Sigmoid colon (tissue), 7 donors: ENCODE data around the gene KDM1B. TPM values are rescaled to one million over a fixed set of nuclear protein-coding genes. Genes with fewer than 3 reads are reported as not detected.

Source experiments
- DNase-seq: peaks from one replicate; pipeline ENCODE4 v3.0.0-alpha.2; 2019
- H3K27ac ChIP-seq, 4 donors: fragments of 200-600 bp; sonication (generic); one replicate each; pipeline ENCODE4 v1.5.1; 2016 to 2019; ENCODE audit warnings: mild to moderate bottlenecking in 1 of 4
- H3K27me3 ChIP-seq, 3 donors: fragments of 200-600 bp; sonication (generic); one replicate each; pipeline ENCODE4 v1.5.1; 2019; ENCODE audit warnings: mild to moderate bottlenecking in 1 of 3
- H3K36me3 ChIP-seq, 4 donors: fragments of 200-600 bp; sonication (generic); one replicate each; pipeline ENCODE4 v1.5.1; 2016 to 2019
- H3K4me1 ChIP-seq, 4 donors: fragments of 200-600 bp; sonication (generic); one replicate each; pipeline ENCODE4 v1.5.1; 2017 to 2019
- H3K4me3 ChIP-seq, 4 donors: fragments of 200-600 bp; sonication (generic); one replicate each; pipeline ENCODE4 v1.5.1; 2017 to 2019; ENCODE audit warnings: mild to moderate bottlenecking in 2 of 4, moderate library complexity in 1 of 4
- H3K9me3 ChIP-seq, 4 donors: fragments of 200-600 bp in 3 of 4; sonication (generic) in 3 of 4; one replicate each; pipeline versions ENCODE4 v1.5.1 to v1.6.1; 2013 to 2019
- CTCF ChIP-seq, 4 experiments: fragments of 450-650 bp in 3 of 4; fragments of 200-600 bp in 1 of 4; IDR thresholded peaks; one replicate each; pipeline ENCODE4 v1.5.1; 2016 to 2019; ENCODE audit warnings: antibody characterized with exemption in 4 of 4, mild to moderate bottlenecking in 3 of 4, moderate library complexity in 2 of 4
- EP300 ChIP-seq, 4 donors: sonication (generic); formaldehyde crosslinking; IDR thresholded peaks; one replicate each; pipeline ENCODE4 v1.6.1; 2017; ENCODE audit warnings: antibody characterized with exemption in 4 of 4
- POLR2A ChIP-seq, 2 donors: fragments of 450-650 bp; IDR thresholded peaks; one replicate each; pipeline ENCODE4 v1.6.1; 2016; ENCODE audit warnings: antibody characterized with exemption in 2 of 2, mild to moderate bottlenecking in 2 of 2, moderate library complexity in 2 of 2
- POLR2AphosphoS5 ChIP-seq, 4 donors: sonication (generic); formaldehyde crosslinking; IDR thresholded peaks; one replicate each; pipeline ENCODE4 v1.6.1; 2017; ENCODE audit warnings: antibody characterized with exemption in 4 of 4
- WGBS, 2 donors: extraction: QIAGEN DNeasy Blood & Tissue Kit; methylation state at CpG; one replicate each; pipeline ENCODE4 v1.1.7; 2013; 5-methylcytosine and 5-hydroxymethylcytosine counted together
- intact Hi-C: fragments of 100-400 bp; cut with DNase I; formaldehyde crosslinking; loops from one replicate; pipeline ENCODE4 v1.15.1; 2023
- polyA plus RNA-seq, 3 donors: library from polyadenylated mRNA; stranded (reverse); fragments of 200-250 nt; gene quantifications; one replicate each; pipeline ENCODE4 v1.2.3, GENCODE V29; 2013
- total RNA-seq, 4 donors: library from RNA; depleted of rRNA; stranded (reverse); fragments of >200 nt; gene quantifications; one replicate each; pipeline ENCODE4 v1.1.0, GENCODE V29; 2016
- donor health status: healthy with polysubstance abuse.
- donor health status: Bipolar disorder and iron deficiency.
- donor health status: healthy.

KDM1B gene
- total and polyA plus RNA-seq, 7 donors, result 10.2 to 32.8 (median 14.2) TPM

- WGBS, 2 donors, result 86% methylated on average over 1 of the region's 1 CpG
- no peaks in the 10 kb centered on the region for H3K9me3 ChIP-seq
- H3K27ac ChIP-seq, result no peak overlapping the region
- DNase-seq, result no peak
- H3K4me3 ChIP-seq, result no peak overlapping the region
- no peak for TF ChIP-seq CTCF (IDR thresholded peaks at IDR 0.05)
- TF ChIP-seq POLR2A (IDR thresholded peaks at IDR 0.05), result no peak
- TF ChIP-seq EP300 (IDR thresholded peaks at IDR 0.05), result no peak
- TF ChIP-seq POLR2AphosphoS5 (IDR thresholded peaks at IDR 0.05), result no peak
- intact Hi-C loops, result no loop called here
- H3K27me3 ChIP-seq, result no peaks in the 10 kb centered on the region
- H3K36me3 ChIP-seq, result peaks cover 0 to 65% (median 6%) of the 10 kb centered on the region in 4 donors
- H3K4me1 ChIP-seq, result peaks cover 0 to 37% (median 28%) of the 10 kb centered on the region in 4 donors
Measured at GRCh38 chr6:18245079-18245478, 89.9 kb downstream of the KDM1B start.

GRCh38 chr6:18245642-18246041 is 90.4 kb downstream of the KDM1B start:
- Histone ChIP-seq H3K36me3 (peaks cover 0 to 67% (median 6%) of the 10 kb centered on the region in 4 donors), H3K27me3 (no peaks in the 10 kb centered on the region), H3K4me1 (peaks cover 0 to 31% (median 28%) of the 10 kb centered on the region in 4 donors), H3K4me3 (no peak overlapping the region), H3K27ac (no peak overlapping the region), H3K9me3 (no peaks in the 10 kb centered on the region)
- no peak for DNase-seq
- intact Hi-C loops, result no loop called here
- TF ChIP-seq POLR2A (IDR thresholded peaks at IDR 0.05), result no peak
- no peak for TF ChIP-seq CTCF (IDR thresholded peaks at IDR 0.05)
- no peak for TF ChIP-seq EP300 (IDR thresholded peaks at IDR 0.05)
- no peak for TF ChIP-seq POLR2AphosphoS5 (IDR thresholded peaks at IDR 0.05)
- WGBS, 2 donors, result 54 to 65% methylated on average over 7 of the region's 7 CpGs

- Histone ChIP-seq H3K27ac (no peak overlapping the region), H3K36me3 (peaks cover 0 to 71% (median 6%) of the 10 kb centered on the region in 4 donors)
- intact Hi-C loops, result no loop called here
Measured at GRCh38 chr6:18246205-18246604, 91.0 kb downstream of the KDM1B start.

GRCh38 chr6:18247002-18247401 is 91.8 kb downstream of the KDM1B start:
- no peak overlapping the region for H3K27ac ChIP-seq
- peaks cover 0 to 78% (median 6%) of the 10 kb centered on the region in 4 donors for H3K36me3 ChIP-seq
- no peak for TF ChIP-seq EP300 (IDR thresholded peaks at IDR 0.05)
- TF ChIP-seq POLR2A (IDR thresholded peaks at IDR 0.05), result no peak
- TF ChIP-seq CTCF (IDR thresholded peaks at IDR 0.05), result no peak
- no peak for TF ChIP-seq POLR2AphosphoS5 (IDR thresholded peaks at IDR 0.05)
- intact Hi-C loops, result no loop called here
- H3K4me1 ChIP-seq, result peaks cover 0 to 21% (median 18%) of the 10 kb centered on the region in 4 donors
- no peaks in the 10 kb centered on the region for H3K27me3 ChIP-seq
- no peaks in the 10 kb centered on the region for H3K9me3 ChIP-seq
- no peak overlapping the region for H3K4me3 ChIP-seq
- no peak for DNase-seq

More at GRCh38 chr6:18246205-18246604, 91.0 kb downstream of the KDM1B start:
- Histone ChIP-seq H3K27me3 (no peaks in the 10 kb centered on the region), H3K4me3 (no peak overlapping the region), H3K4me1 (peaks cover 0 to 26% (median 26%) of the 10 kb centered on the region in 4 donors), H3K9me3 (no peaks in the 10 kb centered on the region)
- TF ChIP-seq POLR2AphosphoS5 (IDR thresholded peaks at IDR 0.05), result no peak
- no peak for TF ChIP-seq CTCF (IDR thresholded peaks at IDR 0.05)
- no peak for TF ChIP-seq POLR2A (IDR thresholded peaks at IDR 0.05)
- TF ChIP-seq EP300 (IDR thresholded peaks at IDR 0.05), result no peak
- no peak for DNase-seq

- Histone ChIP-seq H3K27me3 (no peaks in the 10 kb centered on the region), H3K4me3 (no peak overlapping the region), H3K27ac (no peak overlapping the region), H3K4me1 (peaks cover 0 to 11% (median 9%) of the 10 kb centered on the region in 4 donors), H3K36me3 (peaks cover 0 to 79% (median 3%) of the 10 kb centered on the region in 4 donors), H3K9me3 (no peaks in the 10 kb centered on the region)
- WGBS, 2 donors, result 93% methylated on average over 2 of the region's 2 CpGs
- TF ChIP-seq POLR2AphosphoS5 (IDR thresholded peaks at IDR 0.05) (no peak), POLR2A (IDR thresholded peaks at IDR 0.05) (no peak), CTCF (IDR thresholded peaks at IDR 0.05) (no peak), EP300 (IDR thresholded peaks at IDR 0.05) (no peak)
- no peak for DNase-seq
- intact Hi-C loops, result no loop called here
Measured at GRCh38 chr6:18248698-18249097, 93.5 kb downstream of the KDM1B start.
